ENCODE measurements around the gene TMEM95.

Gene TMEM95, protein sequence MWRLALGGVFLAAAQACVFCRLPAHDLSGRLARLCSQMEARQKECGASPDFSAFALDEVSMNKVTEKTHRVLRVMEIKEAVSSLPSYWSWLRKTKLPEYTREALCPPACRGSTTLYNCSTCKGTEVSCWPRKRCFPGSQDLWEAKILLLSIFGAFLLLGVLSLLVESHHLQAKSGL
- total RNA-seq, result 0 reads per million in 3 experiments

DNA sequence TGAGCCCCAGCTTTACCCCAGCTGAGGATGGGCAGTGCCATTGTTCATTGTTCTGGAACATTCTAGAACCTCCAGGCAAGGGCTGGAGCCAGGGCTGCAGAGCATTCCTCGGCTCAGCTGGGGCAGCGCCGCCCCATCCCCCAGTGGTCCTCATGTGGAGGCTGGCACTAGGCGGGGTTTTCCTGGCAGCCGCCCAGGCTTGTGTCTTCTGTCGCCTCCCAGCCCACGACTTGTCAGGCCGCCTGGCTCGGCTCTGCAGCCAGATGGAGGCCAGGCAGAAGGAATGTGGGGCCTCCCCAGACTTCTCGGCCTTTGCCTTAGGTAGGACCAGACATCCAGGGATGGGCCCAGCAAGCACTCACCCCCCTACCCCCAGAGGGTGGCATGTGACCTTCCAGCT is at the start of gene TMEM95:
Gene TMEM95 (plus strand): TSS at position 104 of the 400 bp plus-strand sequence. CDS start 49 bp downstream, at position 153.
- no peak for DNase-seq

DNA sequence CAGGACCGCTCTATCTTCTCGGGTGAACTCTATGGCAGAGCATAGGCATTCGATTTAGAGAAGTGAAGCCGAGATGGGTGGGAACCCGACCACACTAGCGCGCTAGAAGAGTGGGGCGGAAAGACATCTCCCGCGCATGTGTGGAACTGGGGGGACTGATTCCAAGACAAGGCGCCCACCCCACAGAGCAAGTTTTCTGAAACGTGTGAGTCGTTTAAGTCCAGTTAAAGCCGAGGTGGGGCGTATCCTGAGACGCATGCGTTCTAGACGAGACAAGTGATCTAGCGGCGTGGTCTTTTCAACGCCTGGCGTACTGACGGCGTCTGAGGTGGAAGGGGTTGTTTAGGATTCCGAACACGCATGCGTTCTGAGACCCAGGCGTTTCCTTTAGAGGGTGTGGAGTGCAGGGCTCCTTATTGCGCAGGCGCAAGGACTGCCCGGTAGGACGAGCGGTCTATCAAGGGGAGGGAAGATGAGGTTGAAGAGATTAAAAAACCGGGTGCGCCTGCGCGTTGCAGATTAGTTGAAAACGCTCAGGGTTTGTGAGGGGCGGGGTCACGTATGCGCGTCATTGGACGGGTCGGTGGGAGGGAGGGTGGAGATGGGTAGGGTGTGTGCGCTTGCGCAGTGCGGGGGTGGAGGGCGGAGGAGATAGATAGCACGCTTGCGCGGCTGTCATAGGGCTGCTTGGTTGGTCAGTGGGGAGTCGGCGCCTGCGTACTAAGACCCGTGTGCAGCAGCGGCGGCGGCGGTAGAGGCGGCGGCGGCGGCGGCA is 47.9 kb upstream of the TMEM95 start, which contains the start of gene EIF5A:
Gene EIF5A (plus strand): TSS at position 718 of the 775 bp plus-strand sequence. CDS start 2,008 bp downstream, outside the sequence.
- peak; percentile 100 for DNase-seq

DNA sequence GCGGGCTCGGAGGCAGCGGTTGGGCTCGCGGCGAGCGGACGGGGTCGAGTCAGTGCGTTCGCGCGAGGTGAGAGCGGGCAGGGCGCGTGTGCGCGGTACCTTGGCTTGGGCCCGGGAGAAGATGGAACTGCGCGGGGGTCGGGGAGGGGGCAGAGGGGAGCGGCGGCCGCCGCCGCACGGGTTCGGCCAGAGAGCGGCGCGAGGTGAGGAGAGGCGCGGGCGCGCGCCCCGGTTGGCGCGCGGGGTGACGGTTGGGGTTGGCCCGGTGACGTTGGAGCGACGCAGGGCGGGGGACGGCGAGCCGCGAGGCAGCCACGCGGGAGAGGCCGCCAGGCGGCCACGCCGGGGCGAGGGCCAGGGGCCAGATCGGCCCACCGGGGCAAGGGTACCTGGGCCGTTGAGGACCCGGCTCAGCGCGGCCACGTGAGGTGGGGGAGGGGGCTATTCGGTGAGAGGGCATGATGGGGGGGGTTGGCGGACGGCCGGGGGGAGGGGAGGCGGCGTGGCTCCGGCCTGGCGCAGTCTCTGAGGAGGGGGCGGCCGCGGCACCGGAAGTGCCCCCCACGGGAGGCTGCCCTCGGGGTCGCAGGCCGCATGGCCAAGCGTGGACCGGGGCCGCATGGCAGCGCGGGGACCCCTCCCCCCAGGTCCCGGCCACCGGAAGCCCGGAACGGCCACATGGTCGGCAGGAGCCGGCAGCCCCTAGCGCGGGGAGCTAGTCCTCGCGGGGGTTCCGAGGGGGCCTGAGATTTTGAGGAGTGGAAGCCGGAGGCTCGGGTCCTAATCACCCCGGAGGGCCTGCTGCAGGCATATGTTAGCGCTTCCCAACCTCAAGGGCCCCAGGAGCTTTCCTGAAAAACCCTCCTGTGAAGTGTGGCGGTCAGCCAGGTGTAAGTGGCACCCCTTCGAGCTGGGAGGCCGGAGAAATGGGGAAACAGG is 47.0 kb upstream of the TMEM95 start:
- no peak for DNase-seq

DNA sequence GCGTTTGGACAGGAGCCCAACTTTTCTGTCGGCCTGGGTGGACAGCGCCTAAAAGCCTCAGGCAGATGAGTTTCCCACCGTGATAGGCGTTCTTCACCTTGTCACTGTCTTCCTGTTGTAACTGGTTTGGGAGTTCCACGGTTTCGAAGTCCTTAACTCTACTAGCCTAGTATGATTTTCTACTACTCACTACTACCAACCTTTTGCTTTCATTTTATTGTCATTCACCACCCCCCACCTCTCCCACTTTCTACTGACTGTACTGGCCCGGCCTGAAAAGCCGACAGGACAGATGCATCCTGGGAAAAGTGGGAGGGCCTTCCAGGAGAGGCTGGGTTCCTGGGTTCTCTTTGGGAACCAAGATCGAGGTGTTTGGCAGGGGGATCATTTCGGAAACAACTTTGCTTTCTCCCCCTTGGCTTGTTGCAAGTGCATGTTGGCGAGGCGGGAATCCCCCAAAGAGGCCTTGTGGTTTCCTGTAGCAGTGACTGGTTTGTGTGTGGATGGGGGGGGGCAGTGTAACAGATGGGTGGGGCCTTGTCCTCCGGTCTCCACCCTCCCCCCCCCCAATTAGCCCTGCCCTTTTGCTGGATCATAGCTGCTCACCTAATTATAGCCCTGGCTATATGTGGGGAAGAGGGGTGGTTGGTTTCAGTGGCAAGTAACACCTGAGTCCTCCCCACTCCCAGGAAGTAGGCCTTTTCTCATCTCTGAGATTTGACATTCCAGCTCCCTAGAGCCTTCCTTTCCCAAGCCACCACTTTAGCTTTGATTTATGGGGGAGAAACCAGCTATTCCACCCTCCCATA is 46.1 kb upstream of the TMEM95 start:
- peak; percentile 91 for DNase-seq

DNA sequence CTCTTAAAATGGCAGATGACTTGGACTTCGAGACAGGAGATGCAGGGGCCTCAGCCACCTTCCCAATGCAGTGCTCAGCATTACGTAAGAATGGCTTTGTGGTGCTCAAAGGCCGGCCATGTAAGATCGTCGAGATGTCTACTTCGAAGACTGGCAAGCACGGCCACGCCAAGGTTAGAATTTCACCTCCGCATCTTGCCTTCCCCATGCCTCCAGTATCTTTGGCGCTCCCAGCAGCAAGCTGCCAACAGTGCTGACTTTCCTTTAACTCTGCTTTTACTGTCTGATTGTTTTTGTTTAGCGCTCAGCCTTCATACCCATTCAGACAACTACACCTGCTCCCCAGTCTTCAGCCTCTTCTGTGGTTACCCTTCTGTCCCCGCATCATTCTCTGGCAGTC is 45.3 kb upstream of the TMEM95 start:
- no peak for DNase-seq

DNA sequence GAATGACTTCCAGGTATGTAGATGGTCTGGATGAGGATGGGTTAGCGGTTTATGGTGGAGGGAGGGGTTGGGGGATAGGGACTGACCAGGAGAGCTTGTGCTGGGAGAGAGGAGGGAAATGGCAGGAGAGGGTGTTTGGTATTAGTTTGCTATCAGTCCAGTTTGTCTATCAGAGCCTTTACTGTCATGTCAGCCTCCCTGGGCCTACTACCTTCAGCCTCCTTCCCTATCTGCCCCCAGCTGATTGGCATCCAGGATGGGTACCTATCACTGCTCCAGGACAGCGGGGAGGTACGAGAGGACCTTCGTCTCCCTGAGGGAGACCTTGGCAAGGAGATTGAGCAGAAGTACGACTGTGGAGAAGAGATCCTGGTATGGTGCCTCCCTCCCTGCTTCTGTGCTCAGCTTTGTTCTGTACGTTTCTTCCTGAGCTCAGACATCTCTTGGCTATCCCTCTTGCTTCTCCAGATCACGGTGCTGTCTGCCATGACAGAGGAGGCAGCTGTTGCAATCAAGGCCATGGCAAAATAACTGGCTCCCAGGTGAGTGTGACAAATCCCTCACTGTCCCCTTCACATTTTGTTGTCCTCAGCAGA is 43.7 kb upstream of the TMEM95 start:
- no peak for DNase-seq

DNA sequence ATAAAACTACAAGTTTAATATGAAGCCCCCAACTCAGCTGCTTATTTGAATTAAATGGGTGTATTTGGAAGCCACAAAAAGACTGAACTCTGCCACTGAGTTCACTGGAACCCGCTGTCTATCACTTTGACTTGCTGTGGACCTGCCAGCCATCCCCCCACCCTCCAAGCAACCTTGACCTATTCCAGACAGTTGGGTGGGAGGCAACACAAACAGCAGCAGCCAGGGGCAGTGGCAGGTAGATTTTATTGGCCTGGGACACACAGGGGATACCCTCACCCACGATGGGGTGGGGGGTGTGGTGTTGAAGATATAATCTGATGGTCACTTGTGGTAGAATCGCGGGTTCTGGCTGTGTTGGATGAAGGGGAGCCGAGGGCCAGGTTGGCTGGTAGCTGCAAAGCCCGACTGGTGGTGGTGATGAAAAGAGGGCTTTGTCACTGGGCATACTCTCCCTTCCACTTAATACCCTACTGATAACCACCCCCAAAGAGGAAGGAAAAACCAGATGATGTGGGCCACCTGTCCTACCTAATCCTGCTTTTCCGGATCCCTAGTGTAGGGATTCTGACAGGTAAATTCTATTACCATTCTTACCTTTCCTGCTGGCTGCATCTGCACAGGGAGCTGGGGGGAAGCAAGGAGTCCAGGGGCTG is 42.4 kb upstream of the TMEM95 start:
- no peak for DNase-seq

DNA sequence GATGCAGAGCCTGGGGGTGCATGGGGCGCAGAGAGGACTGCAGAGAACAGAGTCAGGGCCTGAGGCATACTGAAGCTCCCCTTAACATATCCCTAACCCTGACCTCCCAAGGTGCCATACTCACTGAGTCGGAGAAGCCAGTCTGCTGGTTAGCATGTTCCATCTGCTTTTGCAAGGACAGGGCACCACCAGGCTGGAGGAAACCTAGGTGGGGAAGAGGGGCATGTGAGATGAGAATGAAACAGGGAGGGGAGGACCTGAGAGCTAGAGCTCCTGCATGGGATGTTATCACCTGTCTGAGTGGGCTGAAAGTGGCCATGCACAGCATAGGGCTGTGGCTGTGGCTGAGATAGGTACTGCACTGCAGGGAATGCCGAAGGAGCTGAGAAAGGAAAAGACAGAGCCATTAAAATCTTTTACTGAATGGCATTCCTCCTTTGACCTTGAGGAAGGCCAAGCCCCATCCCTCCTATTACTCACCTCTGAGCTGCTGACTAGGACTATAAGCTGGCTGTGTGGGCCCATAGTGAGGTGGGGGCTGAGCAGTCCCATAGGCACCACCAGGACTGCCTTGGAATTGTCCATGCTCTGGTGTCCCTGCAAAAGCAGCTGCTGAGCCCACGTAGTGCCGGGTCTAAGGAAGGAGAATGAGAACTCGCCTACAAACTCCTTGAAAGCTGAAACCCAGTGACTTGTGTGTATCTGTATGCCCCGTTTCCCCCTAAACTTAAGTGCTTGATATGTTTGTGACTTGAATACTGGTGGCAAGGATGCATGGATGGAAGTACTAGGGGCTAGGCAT is 41.7 kb upstream of the TMEM95 start:
- no peak for DNase-seq

DNA sequence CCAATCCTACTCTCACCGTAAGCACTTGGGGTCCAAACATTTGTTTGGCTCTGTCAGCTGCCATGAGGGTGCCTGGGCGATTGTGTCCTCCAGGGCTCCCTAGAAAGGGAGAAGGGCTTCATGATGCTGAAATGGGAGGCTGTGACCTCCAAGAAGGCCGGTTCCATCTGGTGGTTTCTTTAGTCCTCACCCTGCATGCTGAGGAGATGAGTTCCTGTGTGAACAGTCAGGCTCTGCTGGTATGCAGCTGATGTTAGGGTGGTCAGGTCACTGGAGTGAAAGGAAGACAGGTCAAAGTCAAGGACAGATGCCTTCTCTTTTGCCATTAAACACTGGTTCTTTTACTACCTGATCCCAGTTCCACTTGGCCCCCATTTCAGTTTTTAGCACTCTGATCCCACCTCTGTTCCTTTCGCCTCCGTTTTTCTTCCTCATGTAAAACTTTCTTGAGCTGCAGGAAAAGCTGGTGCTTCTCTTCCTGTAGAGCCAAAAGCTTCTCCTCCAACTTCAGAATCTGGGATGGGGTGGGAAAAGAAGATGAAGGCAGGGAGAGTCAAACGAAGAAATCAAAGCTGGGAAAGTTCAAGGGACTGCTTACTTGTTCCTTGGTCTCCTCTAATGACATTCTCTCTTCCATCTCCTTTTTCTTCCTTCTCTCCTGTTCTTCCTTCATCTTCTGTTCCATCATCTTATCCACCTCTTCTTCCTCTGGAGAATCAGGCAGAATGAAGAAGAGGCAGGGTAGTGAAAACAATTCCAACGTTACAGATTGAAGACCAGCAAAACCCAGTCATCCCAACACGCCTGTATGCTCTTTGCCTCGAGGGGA is 40.9 kb upstream of the TMEM95 start:
- no peak for DNase-seq

DNA sequence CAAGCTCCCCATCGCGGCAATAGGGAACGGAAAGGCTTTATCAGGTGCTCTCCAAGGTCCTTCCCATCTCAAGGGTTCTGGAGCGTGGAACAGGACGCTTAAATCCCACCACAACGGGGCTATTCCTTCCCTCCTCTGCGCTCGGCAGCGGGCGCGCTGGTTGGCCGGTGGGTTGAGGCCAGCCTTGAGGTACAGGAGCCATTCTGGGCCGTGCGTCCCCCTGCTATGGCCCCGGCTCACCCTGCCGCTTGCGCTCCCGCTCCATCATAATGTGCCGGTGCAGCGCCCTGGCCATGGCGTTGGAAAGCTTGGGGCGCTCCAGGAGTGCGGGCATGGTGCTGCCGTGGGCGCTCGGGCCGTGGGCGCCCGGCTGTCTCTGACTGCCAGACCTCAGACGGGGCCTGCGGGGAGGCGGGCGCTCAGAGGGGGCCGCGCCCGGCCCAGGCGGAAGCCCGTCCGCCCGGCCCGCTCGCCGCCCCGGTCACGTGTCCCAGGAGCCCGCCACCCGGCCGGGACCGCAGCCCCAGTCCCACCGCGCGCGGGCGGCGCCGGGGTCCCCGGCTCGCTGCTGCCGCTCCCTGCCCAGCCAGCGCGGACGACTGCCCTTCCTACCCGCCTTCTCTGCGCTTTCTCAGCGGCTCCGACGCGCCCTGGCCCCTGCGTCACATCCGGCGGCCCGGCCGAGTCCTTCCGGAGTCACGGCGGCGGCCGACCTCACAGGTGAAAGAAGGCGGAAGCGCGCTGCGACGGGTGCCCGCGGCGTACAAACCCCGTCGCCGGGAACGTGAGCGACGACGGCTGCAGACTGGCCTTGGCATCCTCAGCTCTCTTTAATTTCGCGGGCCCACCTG is 40.0 kb upstream of the TMEM95 start, which contains the start of gene GPS2:
Gene GPS2 (minus strand): TSS at position 642 of the 851 bp plus-strand sequence. CDS start 308 bp downstream, at position 334.
- peak; percentile 91 for DNase-seq

DNA sequence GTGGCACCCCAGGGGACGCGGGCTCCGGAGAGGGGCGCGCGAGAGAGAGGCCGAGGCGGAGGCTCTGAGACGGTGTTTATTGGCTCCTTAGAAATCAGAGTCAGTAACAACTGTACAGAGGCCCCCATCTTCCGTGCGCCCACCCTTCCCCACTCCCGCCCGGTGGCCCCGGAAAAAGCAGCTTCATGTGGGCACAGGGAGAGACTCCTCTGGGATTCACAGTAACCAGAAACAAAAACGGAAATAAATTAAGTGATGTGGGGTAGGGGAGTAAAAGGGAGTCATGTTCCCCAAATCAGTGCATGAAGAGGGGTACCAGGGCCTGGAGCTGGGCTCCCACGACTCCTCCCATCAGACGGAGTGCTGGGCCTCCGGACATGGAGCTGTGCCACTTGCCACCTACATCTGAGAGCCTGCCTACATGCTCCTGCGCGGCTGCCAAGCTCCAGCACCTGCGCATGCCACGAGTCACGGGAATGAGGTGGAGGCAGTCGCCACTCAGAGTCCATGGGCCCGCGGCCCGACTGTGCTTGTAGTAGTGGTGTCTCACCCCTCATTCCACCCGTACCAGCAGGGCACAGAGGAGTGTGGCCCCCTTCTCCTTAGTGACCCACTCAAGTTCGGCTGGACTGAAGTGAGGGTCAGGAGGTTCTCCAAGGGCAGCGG is 39.3 kb upstream of the TMEM95 start:
- DNase-seq, result no peak

DNA sequence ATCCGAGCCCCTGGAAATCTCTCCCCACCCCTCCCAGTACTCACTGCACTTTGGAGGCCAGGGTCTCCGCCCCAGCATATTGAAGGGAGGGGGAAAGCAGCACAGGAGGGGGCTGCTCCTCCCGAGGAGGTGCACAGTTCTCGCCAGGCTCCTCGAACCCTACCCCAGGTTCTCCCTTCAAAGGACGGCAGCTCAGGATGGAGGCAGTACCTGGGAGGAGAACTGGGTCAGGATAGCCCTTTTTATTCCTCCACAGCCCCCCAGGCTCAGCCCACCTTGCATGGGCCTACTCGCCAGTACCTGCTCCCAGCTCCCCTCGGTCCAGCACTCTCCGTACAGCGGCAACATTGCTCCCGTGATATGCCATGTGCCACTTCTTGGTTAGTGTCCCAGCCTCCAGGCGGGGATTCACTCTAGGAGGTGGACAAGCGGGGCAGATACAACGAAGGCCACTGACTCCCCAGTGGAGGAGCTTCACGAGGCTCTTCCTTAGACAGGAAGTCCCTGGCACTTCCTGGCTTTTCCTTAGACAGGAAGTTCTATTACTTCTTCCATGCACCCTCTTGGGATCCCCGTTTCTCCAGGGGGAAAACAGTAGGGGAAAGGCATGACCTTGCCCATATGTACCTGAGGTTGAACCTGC is 37.7 kb upstream of the TMEM95 start:
- DNase-seq, result no peak

DNA sequence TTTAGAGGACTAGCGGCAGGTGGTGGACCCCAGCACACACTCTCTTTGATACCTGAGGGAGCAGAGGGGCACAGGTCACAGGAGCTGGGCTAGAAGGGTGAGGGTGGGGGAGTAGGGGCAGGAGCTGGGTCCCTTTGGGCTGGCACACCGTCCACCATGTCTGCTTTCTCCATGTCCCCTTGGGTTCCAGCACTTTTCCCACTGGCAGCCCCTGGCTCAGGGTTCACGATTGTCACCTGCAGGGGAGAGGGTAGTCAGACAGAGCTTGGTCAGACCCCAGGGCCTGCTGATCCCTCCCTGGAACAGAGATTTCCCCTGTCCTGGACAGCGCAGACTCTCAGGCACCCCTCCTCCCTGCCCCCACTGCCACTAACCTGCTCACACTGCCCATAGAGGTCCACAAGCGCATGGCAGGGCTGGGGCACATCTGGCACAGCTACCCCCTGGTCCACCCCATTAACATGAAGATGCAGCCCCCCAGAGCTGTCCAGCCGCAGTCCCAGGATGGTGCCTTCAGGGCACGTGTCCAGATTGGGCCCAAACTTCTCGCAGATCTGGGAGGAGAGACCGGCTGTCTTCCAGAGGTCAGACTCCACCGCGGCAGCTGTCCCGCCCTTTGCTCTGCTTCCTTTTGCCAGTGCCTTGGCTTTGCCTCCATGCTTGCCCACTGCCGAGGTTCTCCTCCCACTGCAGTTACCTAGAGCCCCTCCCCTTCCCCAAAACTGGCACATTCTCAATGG is 36.7 kb upstream of the TMEM95 start:
- DNase-seq, result no peak

DNA sequence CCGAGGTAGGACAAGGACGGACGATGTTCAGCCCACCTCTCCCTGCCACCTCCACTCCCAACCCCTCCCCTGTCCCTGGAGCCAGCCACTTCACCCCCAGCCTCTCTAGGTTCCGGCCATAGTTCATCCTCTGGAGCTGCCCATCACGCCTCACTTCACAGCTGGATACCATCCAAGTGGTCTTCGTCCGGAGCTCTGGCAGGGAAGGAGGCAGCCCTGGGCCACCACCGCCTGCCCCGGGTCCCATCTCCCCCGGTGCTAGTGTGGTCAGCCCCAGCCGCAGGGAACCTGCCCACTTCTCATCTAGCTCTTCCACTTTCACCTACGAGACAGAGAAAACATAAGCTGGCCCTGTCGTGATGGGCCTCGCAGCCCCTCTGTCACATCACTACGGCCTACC is 33.5 kb upstream of the TMEM95 start:
- DNase-seq, result no peak

DNA sequence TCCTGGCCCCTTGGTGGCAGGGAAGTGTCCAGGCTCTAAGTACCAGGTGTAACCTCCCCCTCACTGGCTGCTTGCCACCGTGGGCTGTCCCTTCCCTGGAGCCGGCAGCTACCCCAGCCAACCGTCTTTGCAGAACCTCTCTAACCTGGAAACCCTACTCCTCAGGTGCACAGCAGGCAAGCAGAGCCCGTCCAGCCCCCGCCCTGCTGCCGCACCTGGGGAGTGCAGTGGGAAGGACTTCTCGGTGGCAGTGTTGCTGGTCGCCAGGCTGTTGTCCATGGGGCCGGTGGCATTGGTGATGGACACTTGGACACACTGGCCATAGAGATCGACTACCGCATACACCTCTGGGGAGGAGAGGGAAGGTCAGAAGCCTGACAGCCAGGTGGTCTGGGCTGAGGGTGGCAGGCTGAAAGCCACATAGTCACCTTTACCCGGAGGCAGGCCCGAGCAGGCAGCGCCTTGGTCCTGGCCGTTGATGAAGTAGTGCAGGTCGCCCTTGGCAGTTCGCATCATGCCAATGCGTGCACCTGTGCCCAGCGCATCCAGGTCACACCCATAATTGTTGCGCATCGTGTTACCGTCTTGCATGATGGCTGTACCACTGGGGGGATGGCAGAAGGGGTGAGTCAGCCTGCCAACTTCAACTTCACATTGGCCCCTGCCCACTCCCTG is 32.3 kb upstream of the TMEM95 start:
- DNase-seq, result no peak

Measured in central memory CD4-positive, alpha-beta T cell (primary cell).